Common myeloid progenitor, CD34-positive (primary cell): ENCODE results near the gene TMEM178B.
"Not testable (repeated sequence)": the region's sequence is repeated elsewhere in the genome, so short reads cannot be mapped to it uniquely, and the experiment has no call there.

Experiments used
- CTCF ChIA-PET: fragments of 350-600 bp; sonication (Branson Sonifier 250); formaldehyde crosslinking; loops from one replicate; lab custom pipeline; 2021; ENCODE audit warnings: antibody characterized with exemption; lab: Charles Lee
- POLR2A ChIA-PET: fragments of 350-600 bp; sonication (Branson Sonifier 250); formaldehyde crosslinking; loops from one replicate; lab custom pipeline; 2021; ENCODE audit warnings: antibody characterized with exemption; lab: Charles Lee
- DNase-seq, 3 donors: peaks; one replicate each; pipeline versions ENCODE4 v3.0.0 to v3.0.0-alpha.2; 2013
- H3K27ac ChIP-seq, 2 experiments: 1 replicate in 1 of 2; 2 replicates in 1 of 2; pipeline ENCODE4 v1.7.0; 2013; ENCODE audit warnings: inconsistent platforms in 2 of 2, low read length in 2 of 2, mild to moderate bottlenecking in 2 of 2, low read depth in 1 of 2, moderate library complexity in 1 of 2; ENCODE audit not compliant: severe bottlenecking in 2 of 2, insufficient read depth in 1 of 2, poor library complexity in 1 of 2
- H3K27me3 ChIP-seq, 5 experiments: replicated peaks in 2 of 5; 1 replicate in 3 of 5; 2 replicates in 2 of 5; pipeline versions ENCODE4 v1.6.1 to v1.7.0; 2013; ENCODE audit warnings: low read length in 4 of 5, mild to moderate bottlenecking in 2 of 5, moderate library complexity in 2 of 5, inconsistent platforms in 1 of 5; ENCODE audit not compliant: insufficient read depth in 5 of 5, control insufficient read depth in 4 of 5
- H3K36me3 ChIP-seq, 4 experiments: 1 replicate in 2 of 4; 2 replicates in 2 of 4; pipeline versions ENCODE4 v1.6.1 to v1.7.0; 2013; ENCODE audit warnings: low read length in 3 of 4, control low read depth in 1 of 4, mild to moderate bottlenecking in 1 of 4; ENCODE audit not compliant: control insufficient read depth in 4 of 4, insufficient read depth in 4 of 4
- H3K4me1 ChIP-seq, 4 experiments: 1 replicate in 3 of 4; 2 replicates in 1 of 4; pipeline versions ENCODE4 v1.6.1 to v1.7.1; 2013; ENCODE audit warnings: low read length in 3 of 4, mild to moderate bottlenecking in 3 of 4, control low read depth in 1 of 4, inconsistent platforms in 1 of 4, moderate library complexity in 1 of 4; ENCODE audit not compliant: control insufficient read depth in 4 of 4, insufficient read depth in 4 of 4; ENCODE audit errors: control extremely low read depth in 1 of 4
- H3K4me3 ChIP-seq, 7 experiments: 1 replicate in 4 of 7; 2 replicates in 3 of 7; pipeline versions ENCODE4 v1.5.1 to v1.7.0; 2013; ENCODE audit warnings: mild to moderate bottlenecking in 7 of 7, low read length in 6 of 7, moderate library complexity in 6 of 7, inconsistent platforms in 2 of 7, low read depth in 2 of 7, control low read depth in 1 of 7; ENCODE audit not compliant: insufficient read depth in 4 of 7, control insufficient read depth in 1 of 7; ENCODE audit errors: extremely low read depth in 1 of 7
- H3K9me3 ChIP-seq, 5 experiments: 1 replicate in 4 of 5; 2 replicates in 1 of 5; pipeline versions ENCODE4 v1.6.1 to v1.7.1; 2013; ENCODE audit warnings: low read length in 4 of 5, mild to moderate bottlenecking in 2 of 5, inconsistent platforms in 1 of 5, low read depth in 1 of 5, moderate library complexity in 1 of 5; ENCODE audit not compliant: control insufficient read depth in 4 of 5, insufficient read depth in 2 of 5; ENCODE audit errors: control extremely low read depth in 1 of 5
- WGBS: methylation state at CpG from one replicate; pipeline ENCODE4 v1.1.5; 2013; ENCODE audit not compliant: insufficient coverage; 5-methylcytosine and 5-hydroxymethylcytosine counted together

TMEM178B gene

GRCh38 chr7:141193066-141193465 is 119.2 kb downstream of the TMEM178B start:
- Histone ChIP-seq H3K9me3 (no peaks in the 10 kb centered on the region), H3K27me3 (peaks cover 0 to 1% (median 0%) of the 10 kb centered on the region in 5 experiments), H3K27ac (no peak overlapping the region), H3K4me1 (no peaks in the 10 kb centered on the region), H3K36me3 (no peaks in the 10 kb centered on the region), H3K4me3 (no peak overlapping the region)
- DNase-seq, result no peak
- POLR2A ChIA-PET, result no interaction called here
- CTCF ChIA-PET, result no interaction called here
- WGBS, result 81% methylated on average over 3 of the region's 4 CpGs

GRCh38 chr7:141195722-141196121 is 121.9 kb downstream of the TMEM178B start:
- peak in 1 of 3 donors; percentile 10 for DNase-seq
- WGBS, result 70% methylated on average over 2 of the region's 4 CpGs
- H3K27ac ChIP-seq, H3K4me1 ChIP-seq, H3K9me3 ChIP-seq, H3K27me3 ChIP-seq, CTCF ChIA-PET, H3K4me3 ChIP-seq, POLR2A ChIA-PET, H3K36me3 ChIP-seq: not testable (repeated sequence)

GRCh38 chr7:141198194-141198958 is 124.5 kb downstream of the TMEM178B start:
- WGBS, result 71% methylated on average over 4 of the region's 12 CpGs
- no peak overlapping the region for H3K4me3 ChIP-seq
- H3K36me3 ChIP-seq, result no peaks in the 10 kb centered on the region
- CTCF ChIA-PET, result no interaction called here
- POLR2A ChIA-PET, result no interaction called here
- H3K4me1 ChIP-seq, result no peaks in the 10 kb centered on the region
- no peak overlapping the region for H3K27ac ChIP-seq
- DNase-seq, result no peak
- peaks cover 0 to 18% (median 3%) of the 10 kb centered on the region in 5 experiments for H3K27me3 ChIP-seq
- no peaks in the 10 kb centered on the region for H3K9me3 ChIP-seq

GRCh38 chr7:141200191-141201108 is 126.6 kb downstream of the TMEM178B start:
- Histone ChIP-seq H3K9me3 (no peaks in the 10 kb centered on the region), H3K36me3 (no peaks in the 10 kb centered on the region), H3K4me1 (no peaks in the 10 kb centered on the region), H3K27me3 (peaks cover 0 to 20% (median 3%) of the 10 kb centered on the region in 5 experiments), H3K27ac (no peak overlapping the region), H3K4me3 (no peak overlapping the region)
- ChIA-PET POLR2A (no interaction called here), CTCF (interaction anchor here (0.7 kb wide), 1 partner anchor 152 kb away, joined by 3 read pairs; no protein-coding TSS in a partner anchor)
- no peak for DNase-seq
- WGBS, result 94% methylated on average over 12 of the region's 14 CpGs

GRCh38 chr7:141201145-141201885 is 127.5 kb downstream of the TMEM178B start:
- H3K4me3 ChIP-seq, result no peak overlapping the region
- H3K27ac ChIP-seq, result no peak overlapping the region
- no peaks in the 10 kb centered on the region for H3K4me1 ChIP-seq
- H3K9me3 ChIP-seq, result no peaks in the 10 kb centered on the region
- no peaks in the 10 kb centered on the region for H3K36me3 ChIP-seq
- ChIA-PET POLR2A (no interaction called here), CTCF (no interaction called here)
- DNase-seq, result no peak
- peaks cover 0 to 20% (median 5%) of the 10 kb centered on the region in 5 experiments for H3K27me3 ChIP-seq
- 81% methylated on average over 11 of the region's 11 CpGs for WGBS

GRCh38 chr7:141202535-141202934 is 128.7 kb downstream of the TMEM178B start:
- Histone ChIP-seq H3K36me3 (no peaks in the 10 kb centered on the region), H3K27ac (no peak overlapping the region), H3K9me3 (no peaks in the 10 kb centered on the region), H3K4me3 (no peak overlapping the region), H3K4me1 (no peaks in the 10 kb centered on the region), H3K27me3 (peaks cover 0 to 20% (median 5%) of the 10 kb centered on the region in 5 experiments)
- POLR2A ChIA-PET, result no interaction called here
- no peak for DNase-seq
- WGBS, result 89% methylated on average over 3 of the region's 4 CpGs
- CTCF ChIA-PET, result no interaction called here
